Thyroid gland (tissue), 4 donors: ENCODE data around the gene GPN3.

ENCODE experiments used
- POLR2A ChIP-seq, 2 donors: fragments of 450-650 bp; IDR thresholded peaks; one replicate each; pipeline ENCODE4 v1.6.1; 2017; ENCODE audit warnings: antibody characterized with exemption in 2 of 2, mild to moderate bottlenecking in 2 of 2, moderate library complexity in 1 of 2
- TF ChIP-seq, protein P1 (sequence below), 6 experiments: fragments of 200-600 bp in 3 of 6; fragments of 450-650 bp in 3 of 6; sonication (generic) in 3 of 6; IDR thresholded peaks; one replicate each; pipeline ENCODE4 v1.5.1; 2016 to 2019; ENCODE audit warnings: antibody characterized with exemption in 6 of 6, mild to moderate bottlenecking in 2 of 6, inconsistent platforms in 1 of 6, moderate library complexity in 1 of 6

DNA sequence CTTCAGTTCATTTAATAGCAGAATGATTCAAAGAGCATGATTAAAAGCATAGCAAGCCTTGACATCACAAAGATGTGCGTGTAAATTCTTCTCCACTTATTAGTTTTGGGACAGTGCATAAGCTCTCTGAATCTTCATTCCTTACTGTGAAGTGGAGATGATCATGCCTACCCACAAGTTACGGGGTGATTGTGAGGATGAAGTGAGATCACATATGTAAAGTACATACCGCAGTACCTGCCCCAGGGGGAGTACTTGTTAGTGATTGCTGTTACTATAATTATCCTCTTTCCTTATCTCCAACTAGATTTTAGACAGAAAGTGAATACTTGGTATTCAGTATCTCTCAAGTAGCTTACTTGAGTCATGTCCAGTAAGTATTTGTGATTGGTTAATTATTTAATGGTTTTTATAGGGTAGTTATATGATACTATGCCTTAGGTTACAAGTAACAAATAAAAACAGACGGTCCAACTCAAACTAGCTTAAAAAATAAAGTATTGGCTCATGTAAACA, 40.1 kb upstream of the GPN3 start:
- no peak for TF ChIP-seq POLR2A (IDR thresholded peaks at IDR 0.05)
- TF ChIP-seq, protein P1, sequence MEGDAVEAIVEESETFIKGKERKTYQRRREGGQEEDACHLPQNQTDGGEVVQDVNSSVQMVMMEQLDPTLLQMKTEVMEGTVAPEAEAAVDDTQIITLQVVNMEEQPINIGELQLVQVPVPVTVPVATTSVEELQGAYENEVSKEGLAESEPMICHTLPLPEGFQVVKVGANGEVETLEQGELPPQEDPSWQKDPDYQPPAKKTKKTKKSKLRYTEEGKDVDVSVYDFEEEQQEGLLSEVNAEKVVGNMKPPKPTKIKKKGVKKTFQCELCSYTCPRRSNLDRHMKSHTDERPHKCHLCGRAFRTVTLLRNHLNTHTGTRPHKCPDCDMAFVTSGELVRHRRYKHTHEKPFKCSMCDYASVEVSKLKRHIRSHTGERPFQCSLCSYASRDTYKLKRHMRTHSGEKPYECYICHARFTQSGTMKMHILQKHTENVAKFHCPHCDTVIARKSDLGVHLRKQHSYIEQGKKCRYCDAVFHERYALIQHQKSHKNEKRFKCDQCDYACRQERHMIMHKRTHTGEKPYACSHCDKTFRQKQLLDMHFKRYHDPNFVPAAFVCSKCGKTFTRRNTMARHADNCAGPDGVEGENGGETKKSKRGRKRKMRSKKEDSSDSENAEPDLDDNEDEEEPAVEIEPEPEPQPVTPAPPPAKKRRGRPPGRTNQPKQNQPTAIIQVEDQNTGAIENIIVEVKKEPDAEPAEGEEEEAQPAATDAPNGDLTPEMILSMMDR (IDR thresholded peaks at IDR 0.05) = no peak
